SK-N-SH (cell line): ENCODE measurements around the gene IL26. TPM values are rescaled to one million over a fixed set of nuclear protein-coding genes. Genes with fewer than 3 reads are reported as not detected.

ENCODE experiments used
- CTCF ChIA-PET: fragments of 300-600, 350-600 bp; formaldehyde crosslinking; extraction: SDS; loops from one replicate; lab custom pipeline; 2021; lab: Yijun Ruan, JAX
- POLR2A ChIA-PET: fragments of 350-600 bp; sonication (Branson Sonifier 250); formaldehyde crosslinking; extraction: SDS; loops from one replicate; lab custom pipeline; 2020; ENCODE audit warnings: antibody characterized with exemption, inconsistent platforms; lab: Yijun Ruan, JAX
- DNase-seq: peaks from one replicate; pipeline ENCODE4 v3.0.0; 2012
- H2AFZ ChIP-seq: fragments of 200-600 bp; sonication (generic); 2 replicates; pipeline ENCODE4 v1.8.1; 2016; ENCODE audit warnings: antibody characterized with exemption, mild to moderate bottlenecking, low read depth
- H3F3A ChIP-seq: fragments of 200-600 bp; sonication (generic); replicated peaks from 2 replicates; pipeline ENCODE3; 2016; ENCODE audit warnings: antibody characterized with exemption, mild to moderate bottlenecking; ENCODE audit not compliant: insufficient read depth
- H3K27ac ChIP-seq, 2 experiments: fragments of 200-500 bp in 1 of 2; fragments of 200-600 bp in 1 of 2; sonication (Bioruptor generic) in 1 of 2; sonication (generic), shearing (Covaris generic) in 1 of 2; 2 replicates each; pipeline versions ENCODE4 v1.5.1 to v1.6.1; 2014 to 2016; ENCODE audit warnings: low read depth in 2 of 2, inconsistent platforms in 1 of 2, low read length in 1 of 2, mild to moderate bottlenecking in 1 of 2, mixed read lengths in 1 of 2
- H3K27me3 ChIP-seq: fragments of 200-600 bp; sonication (generic), shearing (Covaris generic); 2 replicates; pipeline ENCODE4 v1.6.1; 2016; ENCODE audit warnings: mixed run types; ENCODE audit not compliant: insufficient read depth
- H3K36me3 ChIP-seq, 2 experiments: fragments of 200-500 bp in 1 of 2; fragments of 200-600 bp in 1 of 2; sonication (Bioruptor generic) in 1 of 2; sonication (generic) in 1 of 2; replicated peaks in 1 of 2; 2 replicates each; pipeline versions ENCODE3 to v1.5.1; 2014 to 2016; ENCODE audit warnings: low read length in 1 of 2, mild to moderate bottlenecking in 1 of 2; ENCODE audit not compliant: insufficient read depth in 2 of 2, control insufficient read depth in 1 of 2
- H3K4me1 ChIP-seq, 2 experiments: fragments of 200-500 bp in 1 of 2; fragments of 200-600 bp in 1 of 2; sonication (Bioruptor generic) in 1 of 2; sonication (generic), shearing (Covaris generic) in 1 of 2; 2 replicates each; pipeline versions ENCODE4 v1.5.1 to v1.6.1; 2014 to 2016; ENCODE audit warnings: low read depth in 1 of 2, low read length in 1 of 2, mixed run types in 1 of 2; ENCODE audit not compliant: insufficient read depth in 2 of 2, control insufficient read depth in 1 of 2
- H3K4me2 ChIP-seq: fragments of 200-600 bp; sonication (generic), shearing (Covaris generic); 2 replicates; pipeline ENCODE4 v1.6.1; 2017; ENCODE audit warnings: mixed run types
- H3K4me3 ChIP-seq, 2 experiments: fragments of 200-500 bp in 1 of 2; fragments of 200-600 bp in 1 of 2; sonication (Bioruptor generic) in 1 of 2; sonication (generic), shearing (Covaris generic) in 1 of 2; 2 replicates each; pipeline versions ENCODE4 v1.5.1 to v1.8.1; 2014 to 2016; ENCODE audit warnings: low read depth in 2 of 2, inconsistent platforms in 1 of 2, low read length in 1 of 2, mild to moderate bottlenecking in 1 of 2, mixed read lengths in 1 of 2, moderate library complexity in 1 of 2
- H3K79me2 ChIP-seq: fragments of 200-600 bp; sonication (generic); 2 replicates; pipeline ENCODE4 v1.8.1; 2017; ENCODE audit warnings: mild to moderate bottlenecking; ENCODE audit not compliant: insufficient read depth
- H3K9ac ChIP-seq: fragments of 200-600 bp; sonication (generic); 2 replicates; pipeline ENCODE4 v1.6.1; 2017; ENCODE audit warnings: mixed run types
- H3K9me2 ChIP-seq: fragments of 200-600 bp; sonication (generic); 2 replicates; pipeline ENCODE4 v1.6.1; 2017; ENCODE audit warnings: mixed run types
- H3K9me3 ChIP-seq: fragments of 200-600 bp; sonication (generic); 2 replicates; pipeline ENCODE4 v1.6.1; 2017; ENCODE audit warnings: mixed run types, mild to moderate bottlenecking, moderate library complexity
- H4K20me1 ChIP-seq: fragments of 200-600 bp; sonication (generic); 2 replicates; pipeline ENCODE4 v1.6.1; 2017; ENCODE audit warnings: mild to moderate bottlenecking, mixed run types; ENCODE audit not compliant: insufficient read depth
- CHD2 ChIP-seq: fragments of 150-350 bp; IDR thresholded peaks from 2 replicates; pipeline ENCODE4 v1.6.1; 2018; ENCODE audit warnings: low read length; ENCODE audit not compliant: partially characterized antibody
- ELF1 ChIP-seq: IDR thresholded peaks from 2 replicates; pipeline ENCODE4 v1.4.0; 2012
- FOXJ3 ChIP-seq: sonication (generic); formaldehyde crosslinking; IDR thresholded peaks from 2 replicates; pipeline ENCODE4 v1.5.1; 2020; ENCODE audit warnings: mild to moderate bottlenecking, missing genetic modification reagents
- FOXM1 ChIP-seq: IDR thresholded peaks from 2 replicates; pipeline ENCODE4 v1.4.0; 2012; ENCODE audit warnings: low read depth, mild to moderate bottlenecking
- MEF2A ChIP-seq: IDR thresholded peaks from 2 replicates; pipeline ENCODE4 v1.4.0; 2012; ENCODE audit warnings: low read depth, borderline replicate concordance
- MXI1 ChIP-seq: IDR thresholded peaks from 2 replicates; pipeline ENCODE4 v1.6.1; 2012; ENCODE audit warnings: mild to moderate bottlenecking, low read depth, low read length, improper control_type of control experiment
- NFIC ChIP-seq: IDR thresholded peaks from 2 replicates; pipeline ENCODE4 v1.4.0; 2012; ENCODE audit warnings: borderline replicate concordance
- RAD21 ChIP-seq: IDR thresholded peaks from 2 replicates; pipeline ENCODE4 v1.6.1; 2012; ENCODE audit warnings: mild to moderate bottlenecking, low read length
- RCOR1 ChIP-seq: fragments of 150-350 bp; IDR thresholded peaks from 2 replicates; pipeline ENCODE4 v1.6.1; 2017; ENCODE audit warnings: antibody characterized with exemption, low read length
- REST ChIP-seq: IDR thresholded peaks from 2 replicates; pipeline ENCODE4 v1.6.1; 2012; ENCODE audit warnings: mild to moderate bottlenecking, low read depth, low read length, moderate library complexity
- RFX5 ChIP-seq: IDR thresholded peaks from 2 replicates; pipeline ENCODE4 v1.6.1; 2012; ENCODE audit warnings: mild to moderate bottlenecking, improper control_type of control experiment, low read length
- RXRA ChIP-seq: IDR thresholded peaks from 2 replicates; pipeline ENCODE4 v1.4.0; 2012; ENCODE audit warnings: low read depth, mild to moderate bottlenecking, borderline replicate concordance
- SIN3A ChIP-seq: IDR thresholded peaks from 2 replicates; pipeline ENCODE4 v1.6.1; 2012; ENCODE audit warnings: low read depth, mild to moderate bottlenecking, low read length, moderate library complexity, borderline replicate concordance
- SMC3 ChIP-seq: IDR thresholded peaks from 2 replicates; pipeline ENCODE4 v1.6.1; 2012; ENCODE audit warnings: low read depth, low read length, improper control_type of control experiment
- TAF1 ChIP-seq: IDR thresholded peaks from 2 replicates; pipeline ENCODE4 v1.6.1; 2012; ENCODE audit warnings: low read depth, mild to moderate bottlenecking, low read length, moderate library complexity, borderline replicate concordance
- TCF12 ChIP-seq: IDR thresholded peaks from 2 replicates; pipeline ENCODE4 v1.4.0; 2012
- WGBS: methylation state at CpG from one replicate; pipeline ENCODE4 v1.1.6; 2017; ENCODE audit warnings: low lambda C conversion rate; 5-methylcytosine and 5-hydroxymethylcytosine counted together
- polyA plus RNA-seq, 3 experiments: library from polyadenylated mRNA; depleted of rRNA; stranded (reverse); fragments of >200 nt; gene quantifications; 2 replicates each; pipeline ENCODE4 v1.2.3, GENCODE V29; 2012
- TF ChIP-seq, protein P1 (sequence below): IDR thresholded peaks from 2 replicates; pipeline ENCODE4 v1.4.0; 2012; ENCODE audit warnings: low read depth, borderline replicate concordance
- TF ChIP-seq, protein P2 (sequence below): fragments of 150-350 bp; IDR thresholded peaks from 2 replicates; pipeline ENCODE4 v1.6.1; 2016; ENCODE audit warnings: mild to moderate bottlenecking, low read depth, low read length

The IL26 gene
- polyA plus RNA-seq, 1 of the 3 experiments (the other 2 are of a cell fraction) = not detected

DNA sequence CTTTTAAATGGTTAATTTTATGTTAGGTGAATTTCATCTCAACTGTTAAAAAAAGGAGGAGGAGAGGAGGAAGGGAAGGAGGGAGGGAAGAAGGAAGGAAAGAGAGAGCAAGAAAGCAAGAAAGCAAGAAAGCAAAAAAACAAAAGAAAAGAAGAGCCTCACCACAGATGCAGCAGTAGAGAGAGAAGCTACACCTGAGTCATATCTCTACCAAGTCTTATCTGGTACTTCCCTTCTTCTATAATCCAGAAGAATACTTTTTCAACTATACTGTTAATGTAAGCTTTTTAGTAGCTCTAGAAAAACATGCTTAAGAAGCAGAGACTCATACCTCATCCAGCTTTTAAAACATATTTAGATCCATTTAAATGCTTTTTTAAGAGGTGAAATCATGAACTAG, 5.6 kb upstream of the IL26 start:
- Histone ChIP-seq H3K4me1 (no peaks in the 10 kb centered on the region), H3K27ac (no peak overlapping the region), H2AFZ (0 out of 2 replicates have a peak overlapping the region, but pooled peaks have one; percentile 8), H3K4me3 (no peak overlapping the region), H3K9me3 (no peaks in the 10 kb centered on the region), H3F3A (no peaks in the 10 kb centered on the region), H4K20me1 (no peaks in the 10 kb centered on the region), H3K79me2 (no peaks in the 10 kb centered on the region), H3K4me2 (no peak overlapping the region), H3K9me2 (no peaks in the 10 kb centered on the region), H3K36me3 (no peaks in the 10 kb centered on the region), H3K27me3 (no peaks in the 10 kb centered on the region), H3K9ac (no peak overlapping the region)
- DNase-seq = no peak
- ChIA-PET CTCF (interaction anchor here (0.6 to 3.7 kb wide), 4 partner anchors 8 to 307 kb away, joined by 3 to 17 read pairs (median 7); no protein-coding TSS in a partner anchor), POLR2A (no interaction called here)
- TF ChIP-seq, protein P1, sequence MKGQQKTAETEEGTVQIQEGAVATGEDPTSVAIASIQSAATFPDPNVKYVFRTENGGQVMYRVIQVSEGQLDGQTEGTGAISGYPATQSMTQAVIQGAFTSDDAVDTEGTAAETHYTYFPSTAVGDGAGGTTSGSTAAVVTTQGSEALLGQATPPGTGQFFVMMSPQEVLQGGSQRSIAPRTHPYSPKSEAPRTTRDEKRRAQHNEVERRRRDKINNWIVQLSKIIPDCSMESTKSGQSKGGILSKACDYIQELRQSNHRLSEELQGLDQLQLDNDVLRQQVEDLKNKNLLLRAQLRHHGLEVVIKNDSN = no peak
- TF ChIP-seq REST (no peak), MEF2A (no peak), RFX5 (no peak), SIN3A (no peak)
- TF ChIP-seq, all 33 proteins: peak for 0

DNA sequence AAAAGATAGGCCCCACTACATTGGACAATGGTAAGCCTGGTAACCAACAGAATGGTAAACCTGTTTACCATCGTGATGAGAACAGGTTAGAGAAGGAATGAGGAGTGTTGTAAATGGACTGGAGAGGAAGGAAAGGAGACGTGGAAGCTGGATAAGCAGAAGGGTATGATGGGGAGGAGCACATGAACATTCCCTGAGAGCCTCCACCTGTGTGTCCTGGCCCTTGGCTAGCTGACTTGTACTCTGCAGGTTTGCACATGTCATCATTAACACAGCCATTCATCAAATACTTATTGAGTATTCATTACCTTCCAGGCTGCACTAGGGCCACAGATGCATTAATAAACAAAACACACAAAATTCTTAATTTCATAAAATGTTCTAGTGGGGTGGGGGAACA, 4.3 kb upstream of the IL26 start:
- no peak overlapping the region for H3K4me3 ChIP-seq
- H4K20me1 ChIP-seq = no peaks in the 10 kb centered on the region
- H3K9me2 ChIP-seq = no peaks in the 10 kb centered on the region
- H3K9me3 ChIP-seq = no peaks in the 10 kb centered on the region
- H3K4me1 ChIP-seq = no peaks in the 10 kb centered on the region
- no peaks in the 10 kb centered on the region for H3F3A ChIP-seq
- H3K4me2 ChIP-seq = no peak overlapping the region
- H3K36me3 ChIP-seq = no peaks in the 10 kb centered on the region
- WGBS = 17% methylated on average over 2 of the region's 2 CpGs
- H3K27me3 ChIP-seq = no peaks in the 10 kb centered on the region
- H3K27ac ChIP-seq = no peak overlapping the region
- CTCF ChIA-PET = interaction anchor here (3.7 kb wide), 1 partner anchor 87 kb away, joined by 17 read pairs; no protein-coding TSS in a partner anchor
- no peaks in the 10 kb centered on the region for H3K79me2 ChIP-seq
- no peak overlapping the region for H3K9ac ChIP-seq
- no peak overlapping the region for H2AFZ ChIP-seq
- no peak for DNase-seq
- POLR2A ChIA-PET = no interaction called here
- TF ChIP-seq TCF12 (no peak), RFX5 (no peak), RXRA (no peak), SMC3 (no peak), FOXM1 (no peak), ELF1 (no peak), SIN3A (no peak), MXI1 (no peak), NFIC (no peak), CHD2 (no peak), TAF1 (no peak), FOXJ3 (CRISPR knock-in tag) (no peak), RCOR1 (no peak), REST (no peak), RAD21 (no peak)
- TF ChIP-seq, protein P2, sequence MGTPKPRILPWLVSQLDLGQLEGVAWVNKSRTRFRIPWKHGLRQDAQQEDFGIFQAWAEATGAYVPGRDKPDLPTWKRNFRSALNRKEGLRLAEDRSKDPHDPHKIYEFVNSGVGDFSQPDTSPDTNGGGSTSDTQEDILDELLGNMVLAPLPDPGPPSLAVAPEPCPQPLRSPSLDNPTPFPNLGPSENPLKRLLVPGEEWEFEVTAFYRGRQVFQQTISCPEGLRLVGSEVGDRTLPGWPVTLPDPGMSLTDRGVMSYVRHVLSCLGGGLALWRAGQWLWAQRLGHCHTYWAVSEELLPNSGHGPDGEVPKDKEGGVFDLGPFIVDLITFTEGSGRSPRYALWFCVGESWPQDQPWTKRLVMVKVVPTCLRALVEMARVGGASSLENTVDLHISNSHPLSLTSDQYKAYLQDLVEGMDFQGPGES = no peak
